Stomach (tissue), 9 donors: ENCODE results near the gene SLC7A6OS. TPM values are rescaled to one million over a fixed set of nuclear protein-coding genes. Genes with fewer than 3 reads are reported as not detected.
A peak's percentile ranks its signal among the peaks of the same experiment; 100 is the strongest.

Experiments used
- DNase-seq, 2 donors: peaks; one replicate each; pipeline versions ENCODE4 v3.0.0 to v3.0.0-alpha.2; 2013 to 2019
- H3K27ac ChIP-seq, 5 donors: fragments of 200-600 bp in 4 of 5; sonication (generic) in 4 of 5; one replicate each; pipeline ENCODE4 v1.5.1; 2013 to 2019; ENCODE audit warnings: mild to moderate bottlenecking in 1 of 5, moderate library complexity in 1 of 5
- H3K27me3 ChIP-seq, 3 donors: fragments of 200-600 bp; sonication (generic); one replicate each; pipeline ENCODE4 v1.5.1; 2017 to 2019; ENCODE audit warnings: mixed run types in 1 of 3
- H3K36me3 ChIP-seq, 4 donors: fragments of 200-600 bp; sonication (generic); 1 replicate in 3 of 4; 2 replicates in 1 of 4; pipeline ENCODE4 v1.5.1; 2016 to 2019
- H3K4me1 ChIP-seq, 4 donors: fragments of 200-600 bp; sonication (generic); one replicate each; pipeline ENCODE4 v1.5.1; 2016 to 2019
- H3K4me3 ChIP-seq, 4 donors: fragments of 200-600 bp; sonication (generic) in 3 of 4; one replicate each; pipeline ENCODE4 v1.5.1; 2016 to 2019; ENCODE audit warnings: mild to moderate bottlenecking in 1 of 4
- H3K9me3 ChIP-seq, 4 donors: fragments of 200-600 bp; sonication (generic); one replicate each; pipeline ENCODE4 v1.5.1; 2016 to 2019
- CTCF ChIP-seq, 7 experiments: fragments of 450-650 bp in 4 of 7; fragments of 200-600 bp in 3 of 7; sonication (generic) in 3 of 7; IDR thresholded peaks; one replicate each; pipeline ENCODE4 v1.5.1; 2016 to 2019; ENCODE audit warnings: antibody characterized with exemption in 7 of 7, control low read depth in 2 of 7, mild to moderate bottlenecking in 1 of 7
- EP300 ChIP-seq: sonication (generic); formaldehyde crosslinking; IDR thresholded peaks from one replicate; pipeline ENCODE4 v1.6.1; 2017; ENCODE audit warnings: antibody characterized with exemption
- POLR2A ChIP-seq, 4 donors: fragments of 450-650 bp; IDR thresholded peaks; one replicate each; pipeline ENCODE4 v1.6.1; 2016; ENCODE audit warnings: antibody characterized with exemption in 4 of 4, control low read depth in 2 of 4, mild to moderate bottlenecking in 1 of 4, moderate library complexity in 1 of 4
- POLR2AphosphoS5 ChIP-seq, 3 donors: sonication (generic); formaldehyde crosslinking; IDR thresholded peaks; one replicate each; pipeline ENCODE4 v1.6.1; 2016; ENCODE audit warnings: antibody characterized with exemption in 3 of 3
- WGBS, 5 donors: extraction: QIAGEN DNeasy Blood & Tissue Kit in 3 of 5; methylation state at CpG; one replicate each; pipeline versions ENCODE4 v1.1.5 to v1.1.7; 2013 to 2018; 5-methylcytosine and 5-hydroxymethylcytosine counted together
- intact Hi-C: fragments of 100-400 bp; cut with DNase I; formaldehyde crosslinking; loops from one replicate; pipeline ENCODE4 v1.15.1; 2023; ENCODE audit warnings: low total_unique reads
- polyA plus RNA-seq, 3 donors: library from polyadenylated mRNA; stranded (reverse); fragments of 200-250 nt; gene quantifications; one replicate each; pipeline ENCODE4 v1.2.3, GENCODE V29; 2013
- total RNA-seq, 5 donors: library from RNA; depleted of rRNA; stranded (reverse); fragments of >200 nt; gene quantifications; one replicate each; pipeline versions ENCODE4 v1.1.0 to v1.2.3, GENCODE V29; 2014 to 2016
- donor health status: healthy with polysubstance abuse.
- donor health status: Bipolar disorder and iron deficiency.
- donor health status: healthy.

Gene SLC7A6OS
- total and polyA plus RNA-seq, 8 donors = 4.7 to 41.4 (median 13.3) TPM

GRCh38 chr16:68264128-68265077, 46.3 kb downstream of the SLC7A6OS start, which contains the start of gene SLC7A6:
TSS of gene SLC7A6 (plus strand) at chr16:68264526. CDS start at chr16:68274727, 10,201 bp downstream.
- no peaks in the 10 kb centered on the region for H3K9me3 ChIP-seq
- H3K27me3 ChIP-seq = no peaks in the 10 kb centered on the region
- TF ChIP-seq EP300 = no peak
- peak in 2 of 3 donors; percentile 17 to 19 for TF ChIP-seq POLR2AphosphoS5 (IDR thresholded peaks at IDR 0.05)
- peak in 4 of 7 experiments; percentile 39 to 66 (median 51) for TF ChIP-seq CTCF (IDR thresholded peaks at IDR 0.05)
- intact Hi-C loops = loop anchor here (5.0 kb wide), 1 partner anchor 63 kb away; no protein-coding TSS in a partner anchor
- peak; percentile 79 to 87 for DNase-seq
- H3K36me3 ChIP-seq = peaks cover 11 to 16% (median 14%) of the 10 kb centered on the region in 4 donors
- 0 to 1% (median 1%) methylated on average over 11 to 123 of the region's 123 CpGs for WGBS, 5 donors
- peak within 1 kb of the TSS; percentile 65 to 91 (median 75) for H3K4me3 ChIP-seq
- peaks cover 20 to 63% (median 35%) of the 10 kb centered on the region in 4 donors for H3K4me1 ChIP-seq
- peak within 1 kb of the TSS; percentile 91 to 97 (median 94) for H3K27ac ChIP-seq

- Histone ChIP-seq H3K27me3 (no peaks in the 10 kb centered on the region), H3K4me3 (peak overlapping the region; percentile 65 to 91 (median 75)), H3K27ac (peak overlapping the region; percentile 91 to 97 (median 94)), H3K9me3 (no peaks in the 10 kb centered on the region), H3K36me3 (peaks cover 16 to 24% (median 22%) of the 10 kb centered on the region in 4 donors), H3K4me1 (peaks cover 20 to 57% (median 33%) of the 10 kb centered on the region in 4 donors)
- WGBS, 5 donors = 35 to 55% (median 39%) methylated on average over 8 to 11 of the region's 11 CpGs
- TF ChIP-seq CTCF (IDR thresholded peaks at IDR 0.05) (peak in 1 of 7 experiments; percentile 27), EP300 (no peak)
- intact Hi-C loops = loop anchor here (5.0 kb wide), 1 partner anchor 64 kb away; no protein-coding TSS in a partner anchor
- DNase-seq = no peak
Observed at GRCh38 chr16:68263559-68264127, 47.1 kb downstream of the SLC7A6OS start.

GRCh38 chr16:68259007-68259825, 51.5 kb downstream of the SLC7A6OS start:
- Histone ChIP-seq H3K4me1 (peaks cover 13 to 38% (median 18%) of the 10 kb centered on the region in 4 donors), H3K27ac (peak overlapping the region in 3 of 5 donors; percentile 69 to 79 (median 72)), H3K36me3 (peaks cover 31 to 64% (median 53%) of the 10 kb centered on the region in 4 donors), H3K9me3 (no peaks in the 10 kb centered on the region), H3K27me3 (no peaks in the 10 kb centered on the region), H3K4me3 (no peak overlapping the region)
- TF ChIP-seq POLR2A (IDR thresholded peaks at IDR 0.05) (no peak), CTCF (IDR thresholded peaks at IDR 0.05) (no peak), POLR2AphosphoS5 (IDR thresholded peaks at IDR 0.05) (no peak), EP300 (no peak)
- intact Hi-C loops = no loop called here
- DNase-seq = no peak
- 89 to 93% (median 93%) methylated on average over 25 to 27 of the region's 27 CpGs for WGBS, 5 donors
